WTC11 (cell line): ENCODE measurements around the gene TPK1.

Experiments
- CREM ChIP-seq: sonication (generic); formaldehyde crosslinking; IDR thresholded peaks from 2 replicates; pipeline ENCODE4 v1.8.1; 2022; ENCODE audit warnings: mild to moderate bottlenecking, missing genetic modification reagents, moderate library complexity
- CTCF ChIP-seq: fragments of 200-600 bp; IDR thresholded peaks from 2 replicates; pipeline ENCODE4 v1.8.0; 2022; ENCODE audit warnings: antibody characterized with exemption
- ETV6 ChIP-seq: sonication (generic); formaldehyde crosslinking; IDR thresholded peaks from 2 replicates; pipeline ENCODE4 v1.8.1; 2022; ENCODE audit warnings: mild to moderate bottlenecking, missing genetic modification reagents
- NFYB ChIP-seq: sonication (generic); formaldehyde crosslinking; conservative IDR thresholded peaks from 2 replicates; pipeline ENCODE4 v1.8.0; 2022; ENCODE audit warnings: low read depth, missing genetic modification reagents
- NR1H2 ChIP-seq: sonication (generic); formaldehyde crosslinking; IDR thresholded peaks from 2 replicates; pipeline ENCODE4 v1.9.0; 2021; ENCODE audit warnings: mild to moderate bottlenecking, moderate library complexity, missing genetic modification reagents
- NR3C1 ChIP-seq: sonication (generic); formaldehyde crosslinking; conservative IDR thresholded peaks from 2 replicates; pipeline ENCODE4 v1.8.1; 2023; ENCODE audit warnings: low read depth, mild to moderate bottlenecking, missing genetic modification reagents
- SMAD3 ChIP-seq: sonication (generic); formaldehyde crosslinking; IDR thresholded peaks from 2 replicates; pipeline ENCODE4 v1.8.0; 2022; ENCODE audit warnings: missing genetic modification reagents, mild to moderate bottlenecking, borderline replicate concordance
- SP1 ChIP-seq: sonication (generic); formaldehyde crosslinking; conservative IDR thresholded peaks from 2 replicates; pipeline ENCODE4 v1.8.1; 2022; ENCODE audit warnings: missing genetic modification reagents
- TEAD4 ChIP-seq: sonication (generic); formaldehyde crosslinking; IDR thresholded peaks from 2 replicates; pipeline ENCODE4 v1.8.0; 2022; ENCODE audit warnings: mild to moderate bottlenecking, missing genetic modification reagents
- TF ChIP-seq, protein P1 (sequence below): sonication (generic); formaldehyde crosslinking; IDR thresholded peaks from 2 replicates; pipeline ENCODE4 v1.8.1; 2023; ENCODE audit warnings: mild to moderate bottlenecking, missing genetic modification reagents, moderate library complexity

DNA sequence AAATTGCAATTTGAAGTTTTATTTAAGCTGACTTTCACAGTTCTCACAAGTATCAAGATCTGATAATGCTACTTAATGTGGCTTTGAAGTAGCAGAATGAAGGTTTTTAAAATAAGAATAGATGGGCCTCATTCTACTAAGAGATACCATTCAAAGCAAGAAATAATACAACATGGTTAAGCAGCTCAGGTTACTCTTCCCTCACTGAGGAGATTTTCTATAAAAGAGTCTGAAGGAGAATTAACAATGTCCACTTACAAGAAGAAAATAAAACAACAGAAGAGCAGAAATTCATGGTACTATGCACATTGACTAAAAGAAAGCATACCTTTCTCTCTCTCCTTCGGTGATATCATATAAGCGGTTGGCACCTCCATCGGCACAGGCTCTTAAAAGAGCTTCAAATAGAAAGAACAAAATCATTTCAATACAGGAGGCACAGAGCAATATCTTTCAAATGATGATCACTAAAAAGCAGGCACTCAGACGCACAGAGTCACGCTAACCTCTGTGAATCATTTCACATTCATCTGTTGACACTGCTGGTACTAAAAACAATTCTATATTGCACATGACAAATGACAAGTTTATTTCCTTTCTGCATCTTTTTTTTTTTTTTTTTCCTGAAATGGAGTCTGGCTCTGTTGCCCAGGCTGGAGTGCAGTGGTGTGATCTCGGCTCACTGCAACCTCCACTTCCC is 153.1 kb downstream of the TPK1 start:
- TF ChIP-seq, protein P1, sequence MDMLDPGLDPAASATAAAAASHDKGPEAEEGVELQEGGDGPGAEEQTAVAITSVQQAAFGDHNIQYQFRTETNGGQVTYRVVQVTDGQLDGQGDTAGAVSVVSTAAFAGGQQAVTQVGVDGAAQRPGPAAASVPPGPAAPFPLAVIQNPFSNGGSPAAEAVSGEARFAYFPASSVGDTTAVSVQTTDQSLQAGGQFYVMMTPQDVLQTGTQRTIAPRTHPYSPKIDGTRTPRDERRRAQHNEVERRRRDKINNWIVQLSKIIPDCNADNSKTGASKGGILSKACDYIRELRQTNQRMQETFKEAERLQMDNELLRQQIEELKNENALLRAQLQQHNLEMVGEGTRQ (CRISPR knock-in tag), result no peak
- no peak for TF ChIP-seq ETV6
- no peak for TF ChIP-seq CTCF
- no peak for TF ChIP-seq NR1H2 (CRISPR knock-in tag)
- no peak for TF ChIP-seq NR3C1 (CRISPR knock-in tag)
- no peak for TF ChIP-seq SMAD3
- no peak for TF ChIP-seq TEAD4 (CRISPR knock-in tag)
- TF ChIP-seq NFYB (CRISPR knock-in tag), result no peak
- TF ChIP-seq SP1 (CRISPR knock-in tag), result no peak
- TF ChIP-seq CREM (CRISPR knock-in tag), result no peak
